Stomach (tissue), 9 donors: Measurements from ENCODE around the gene HLA-DRB5. TPM values are rescaled to one million over a fixed set of nuclear protein-coding genes. Genes with fewer than 3 reads are reported as not detected.
"Not testable (repeated sequence)": the region's sequence is repeated elsewhere in the genome, so short reads cannot be mapped to it uniquely, and the experiment has no call there.

Source experiments
- DNase-seq, 2 donors: peaks; one replicate each; pipeline versions ENCODE4 v3.0.0 to v3.0.0-alpha.2; 2013 to 2019
- H3K27ac ChIP-seq, 5 donors: fragments of 200-600 bp in 4 of 5; sonication (generic) in 4 of 5; one replicate each; pipeline ENCODE4 v1.5.1; 2013 to 2019; ENCODE audit warnings: mild to moderate bottlenecking in 1 of 5, moderate library complexity in 1 of 5
- H3K27me3 ChIP-seq, 3 donors: fragments of 200-600 bp; sonication (generic); one replicate each; pipeline ENCODE4 v1.5.1; 2017 to 2019; ENCODE audit warnings: mixed run types in 1 of 3
- H3K36me3 ChIP-seq, 4 donors: fragments of 200-600 bp; sonication (generic); 1 replicate in 3 of 4; 2 replicates in 1 of 4; pipeline ENCODE4 v1.5.1; 2016 to 2019
- H3K4me1 ChIP-seq, 4 donors: fragments of 200-600 bp; sonication (generic); one replicate each; pipeline ENCODE4 v1.5.1; 2016 to 2019
- H3K4me3 ChIP-seq, 4 donors: fragments of 200-600 bp; sonication (generic) in 3 of 4; one replicate each; pipeline ENCODE4 v1.5.1; 2016 to 2019; ENCODE audit warnings: mild to moderate bottlenecking in 1 of 4
- H3K9me3 ChIP-seq, 4 donors: fragments of 200-600 bp; sonication (generic); one replicate each; pipeline ENCODE4 v1.5.1; 2016 to 2019
- EP300 ChIP-seq: sonication (generic); formaldehyde crosslinking; IDR thresholded peaks from one replicate; pipeline ENCODE4 v1.6.1; 2017; ENCODE audit warnings: antibody characterized with exemption
- POLR2A ChIP-seq, 4 donors: fragments of 450-650 bp; IDR thresholded peaks; one replicate each; pipeline ENCODE4 v1.6.1; 2016; ENCODE audit warnings: antibody characterized with exemption in 4 of 4, control low read depth in 2 of 4, mild to moderate bottlenecking in 1 of 4, moderate library complexity in 1 of 4
- POLR2AphosphoS5 ChIP-seq, 3 donors: sonication (generic); formaldehyde crosslinking; IDR thresholded peaks; one replicate each; pipeline ENCODE4 v1.6.1; 2016; ENCODE audit warnings: antibody characterized with exemption in 3 of 3
- WGBS, 5 donors: extraction: QIAGEN DNeasy Blood & Tissue Kit in 3 of 5; methylation state at CpG; one replicate each; pipeline versions ENCODE4 v1.1.5 to v1.1.7; 2013 to 2018; 5-methylcytosine and 5-hydroxymethylcytosine counted together
- intact Hi-C: fragments of 100-400 bp; cut with DNase I; formaldehyde crosslinking; loops from one replicate; pipeline ENCODE4 v1.15.1; 2023; ENCODE audit warnings: low total_unique reads
- polyA plus RNA-seq, 3 donors: library from polyadenylated mRNA; stranded (reverse); fragments of 200-250 nt; gene quantifications; one replicate each; pipeline ENCODE4 v1.2.3, GENCODE V29; 2013
- small RNA-seq, 4 donors: library from RNA; depleted of rRNA; stranded (forward); fragments of <200 nt; gene quantifications; one replicate each; pipeline ENCODE3, GENCODE V24; 2016
- total RNA-seq, 5 donors: library from RNA; depleted of rRNA; stranded (reverse); fragments of >200 nt; gene quantifications; one replicate each; pipeline versions ENCODE4 v1.1.0 to v1.2.3, GENCODE V29; 2014 to 2016
- TF ChIP-seq, protein P1 (sequence below), 7 experiments: fragments of 450-650 bp in 4 of 7; fragments of 200-600 bp in 3 of 7; sonication (generic) in 3 of 7; IDR thresholded peaks; one replicate each; pipeline ENCODE4 v1.5.1; 2016 to 2019; ENCODE audit warnings: antibody characterized with exemption in 7 of 7, control low read depth in 2 of 7, mild to moderate bottlenecking in 1 of 7
- donor health status: healthy with polysubstance abuse.
- donor health status: Bipolar disorder and iron deficiency.
- donor health status: healthy.

The HLA-DRB5 gene
- total and polyA plus RNA-seq, 8 donors, result 0.37 to 39.1 (median 3.6) TPM; not detected in 3

DNA sequence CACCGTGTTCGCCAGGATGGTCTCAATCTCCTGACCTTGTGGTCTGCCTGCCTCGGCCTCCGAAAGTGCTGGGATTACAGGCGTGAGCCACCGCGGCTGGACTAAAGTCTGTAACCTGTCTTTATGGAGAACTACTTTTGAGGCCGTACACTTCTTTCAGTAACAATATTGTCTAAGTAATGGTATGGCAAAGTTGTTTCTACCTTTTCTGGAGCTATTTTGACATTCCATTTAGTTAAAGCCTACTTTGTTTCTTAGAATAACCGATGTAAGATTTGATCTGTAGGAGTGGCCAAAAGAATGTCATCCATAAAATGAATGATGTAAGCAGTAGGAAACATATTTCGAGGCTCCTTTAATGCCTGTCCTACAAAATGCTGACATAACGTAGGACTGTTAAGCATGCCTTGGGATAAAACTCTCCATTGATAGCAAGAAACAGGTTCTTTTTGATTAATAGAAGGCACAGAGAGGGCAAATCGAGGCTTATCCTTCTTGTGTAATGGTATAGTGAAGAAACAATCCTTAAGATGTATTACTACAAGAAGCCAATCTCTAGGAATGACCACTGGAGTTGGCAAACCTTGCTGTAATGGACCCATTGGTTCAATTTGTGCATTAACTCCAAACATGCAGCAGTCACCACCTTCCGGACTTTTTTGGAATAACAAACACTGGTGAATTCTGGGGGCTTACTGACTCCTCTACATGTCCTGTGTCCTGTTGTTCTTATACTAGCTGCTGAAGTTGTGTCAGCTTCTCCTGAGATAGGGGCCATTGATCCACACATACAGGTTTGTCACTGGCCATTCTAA lies 54.5 kb downstream of the HLA-DRB5 start:
- peaks cover 0 to 4% (median 0%) of the 10 kb centered on the region in 3 donors for H3K27me3 ChIP-seq
- intact Hi-C loops, result no loop called here
- H3K9me3 ChIP-seq, result peaks cover 0 to 12% (median 0%) of the 10 kb centered on the region in 4 donors
- DNase-seq, result no peak
- TF ChIP-seq EP300 (no peak), POLR2A (IDR thresholded peaks at IDR 0.05) (no peak), POLR2AphosphoS5 (IDR thresholded peaks at IDR 0.05) (no peak)
- TF ChIP-seq, protein P1, sequence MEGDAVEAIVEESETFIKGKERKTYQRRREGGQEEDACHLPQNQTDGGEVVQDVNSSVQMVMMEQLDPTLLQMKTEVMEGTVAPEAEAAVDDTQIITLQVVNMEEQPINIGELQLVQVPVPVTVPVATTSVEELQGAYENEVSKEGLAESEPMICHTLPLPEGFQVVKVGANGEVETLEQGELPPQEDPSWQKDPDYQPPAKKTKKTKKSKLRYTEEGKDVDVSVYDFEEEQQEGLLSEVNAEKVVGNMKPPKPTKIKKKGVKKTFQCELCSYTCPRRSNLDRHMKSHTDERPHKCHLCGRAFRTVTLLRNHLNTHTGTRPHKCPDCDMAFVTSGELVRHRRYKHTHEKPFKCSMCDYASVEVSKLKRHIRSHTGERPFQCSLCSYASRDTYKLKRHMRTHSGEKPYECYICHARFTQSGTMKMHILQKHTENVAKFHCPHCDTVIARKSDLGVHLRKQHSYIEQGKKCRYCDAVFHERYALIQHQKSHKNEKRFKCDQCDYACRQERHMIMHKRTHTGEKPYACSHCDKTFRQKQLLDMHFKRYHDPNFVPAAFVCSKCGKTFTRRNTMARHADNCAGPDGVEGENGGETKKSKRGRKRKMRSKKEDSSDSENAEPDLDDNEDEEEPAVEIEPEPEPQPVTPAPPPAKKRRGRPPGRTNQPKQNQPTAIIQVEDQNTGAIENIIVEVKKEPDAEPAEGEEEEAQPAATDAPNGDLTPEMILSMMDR (IDR thresholded peaks at IDR 0.05), result no peak
- no peak overlapping the region for H3K4me3 ChIP-seq
- H3K4me1 ChIP-seq, result no peaks in the 10 kb centered on the region
- H3K36me3 ChIP-seq, result no peaks in the 10 kb centered on the region
- H3K27ac ChIP-seq, result no peak overlapping the region
- WGBS, 5 donors, result 78 to 84% (median 82%) methylated on average over 13 of the region's 13 CpGs

- H3K27me3 ChIP-seq, H3K36me3 ChIP-seq, DNase-seq, H3K4me1 ChIP-seq, H3K4me3 ChIP-seq, intact Hi-C loops: not testable (repeated sequence)
- WGBS, 5 donors, result 44 to 53% (median 52%) methylated on average over 8 to 10 of the region's 10 CpGs
- peaks cover 0 to 11% (median 0%) of the 10 kb centered on the region in 4 donors for H3K9me3 ChIP-seq
- peak overlapping the region in 3 of 5 donors; percentile 22 to 71 (median 41) for H3K27ac ChIP-seq
These were observed 56.4 kb downstream of the HLA-DRB5 start for GRCh38 chr6:32473376-32474348.

DNA sequence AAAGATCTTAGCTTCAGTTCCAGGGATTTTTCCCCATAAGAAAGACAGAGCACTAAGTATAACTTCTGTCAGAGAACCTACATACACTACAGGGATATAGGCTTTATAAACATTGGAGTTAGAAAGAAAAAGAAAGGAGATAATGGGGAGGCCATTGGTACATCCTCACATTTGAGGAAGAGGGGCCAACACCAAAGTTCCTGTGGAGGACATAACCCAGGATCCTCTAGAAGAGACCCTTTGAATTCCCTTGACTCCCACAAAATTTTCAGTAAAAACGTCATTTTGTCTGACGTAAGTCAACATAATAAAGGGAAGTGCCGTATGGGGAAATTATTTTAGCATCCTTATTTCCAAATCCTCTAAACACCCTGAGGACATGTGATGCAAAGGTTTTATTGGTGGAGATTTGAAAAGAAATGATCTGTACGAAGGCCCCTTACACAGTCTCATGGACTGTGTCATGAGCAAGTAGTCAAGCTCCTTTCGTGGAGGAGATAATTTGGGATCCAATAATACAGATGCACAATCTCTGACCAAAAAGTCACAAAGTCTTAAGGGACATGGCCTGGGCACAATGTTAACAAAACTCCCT lies 57.2 kb downstream of the HLA-DRB5 start:
- TF ChIP-seq, protein P1 (IDR thresholded peaks at IDR 0.05), result no peak
- TF ChIP-seq EP300, result no peak
- TF ChIP-seq POLR2A (IDR thresholded peaks at IDR 0.05), result no peak
- no peak for TF ChIP-seq POLR2AphosphoS5 (IDR thresholded peaks at IDR 0.05)
- no peaks in the 10 kb centered on the region for H3K4me1 ChIP-seq
- 61 to 80% (median 66%) methylated on average over 5 of the region's 5 CpGs for WGBS, 5 donors
- H3K36me3 ChIP-seq, result no peaks in the 10 kb centered on the region
- DNase-seq, result no peak
- no peak overlapping the region for H3K4me3 ChIP-seq
- peaks cover 0 to 4% (median 0%) of the 10 kb centered on the region in 3 donors for H3K27me3 ChIP-seq
- intact Hi-C loops, result no loop called here
- H3K9me3 ChIP-seq, result peaks cover 0 to 3% (median 0%) of the 10 kb centered on the region in 4 donors
- peak overlapping the region in 2 of 5 donors; percentile 22 to 71 for H3K27ac ChIP-seq

DNA sequence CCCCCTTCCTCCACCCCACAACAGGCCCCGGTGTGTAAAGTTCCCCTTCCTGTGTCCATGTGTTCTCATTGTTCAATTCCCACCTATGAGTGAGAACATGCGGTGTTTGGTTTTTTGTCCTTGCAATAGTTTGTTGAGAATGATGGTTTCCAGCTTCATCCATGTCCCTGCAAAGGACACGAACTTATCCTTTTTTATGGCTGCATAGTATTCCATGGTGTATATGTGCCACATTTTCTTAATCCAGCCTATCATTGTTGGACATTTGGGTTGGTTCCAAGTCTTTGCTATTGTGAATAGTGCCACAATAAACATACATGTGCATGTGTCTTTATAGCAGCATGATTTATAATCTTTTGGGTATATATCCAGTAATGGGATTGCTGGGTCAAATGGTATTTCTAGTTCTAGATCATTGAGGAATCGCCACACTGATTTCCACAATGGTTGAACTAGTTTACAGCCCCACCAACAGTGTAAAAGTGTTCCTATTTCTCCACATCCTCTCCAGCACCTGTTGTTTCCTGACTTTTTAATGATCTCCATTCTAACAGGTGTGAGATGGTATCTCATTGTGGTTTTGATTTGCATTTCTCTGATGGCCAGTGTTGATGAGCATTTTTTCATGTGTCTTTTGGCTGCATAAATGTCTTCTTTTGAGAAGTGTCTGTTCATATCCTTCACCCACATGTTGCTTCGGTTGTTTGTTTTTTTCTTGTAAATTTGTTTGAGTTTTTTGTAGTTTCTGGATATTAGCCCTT lies 62.2 kb downstream of the HLA-DRB5 start:
- H3K9me3 ChIP-seq, intact Hi-C loops, H3K4me1 ChIP-seq, H3K27ac ChIP-seq, DNase-seq, H3K4me3 ChIP-seq, H3K36me3 ChIP-seq: not testable (repeated sequence)
- peaks cover 0 to 11% (median 0%) of the 10 kb centered on the region in 3 donors for H3K27me3 ChIP-seq
- 29 to 69% (median 53%) methylated on average over 2 to 5 of the region's 5 CpGs for WGBS, 5 donors

Small RNA genes within 50 kb of the gene (small RNA-seq; reads per million reads assigned to genes)
- 0 reads per million in 4 donors for gene RNU1-61P

Other genes starting within 250 kb of the HLA-DRB5 start
- not detected for gene TSBP1, start 158.4 kb downstream of the HLA-DRB5 start, total RNA-seq
- gene TSBP1, start 158.4 kb downstream of the HLA-DRB5 start, polyA plus RNA-seq, result not detected
- not detected for gene BTNL2, start 123.1 kb downstream of the HLA-DRB5 start, total RNA-seq
- not detected for gene BTNL2, start 123.1 kb downstream of the HLA-DRB5 start, polyA plus RNA-seq
- gene HLA-DRA, start 90.4 kb downstream of the HLA-DRB5 start, total RNA-seq, result 100 to 1,000 TPM in 2 of 5 donors, 10 to 100 TPM in 3; 25.8 to 252 (median 84.6) TPM
- 100 to 1,000 TPM in 1 of 3 donors, 10 to 100 TPM in 2; 89.7 to 219 (median 95.8) TPM for gene HLA-DRA, start 90.4 kb downstream of the HLA-DRB5 start, polyA plus RNA-seq
- gene HLA-DRB1, start 59.6 kb upstream of the HLA-DRB5 start, total RNA-seq, result 10 to 100 TPM in 4 of 5 donors, 1 to 10 TPM in 1; 4.1 to 47.1 (median 25.3) TPM
- 100 to 1,000 TPM in 1 of 3 donors, 10 to 100 TPM in 2; 23.0 to 111 (median 23.1) TPM for gene HLA-DRB1, start 59.6 kb upstream of the HLA-DRB5 start, polyA plus RNA-seq
- 1 to 10 TPM in 2 of 5 donors, not detected in 3; 1.1 to 6.4 TPM for gene HLA-DQA1, start 107.1 kb upstream of the HLA-DRB5 start, total RNA-seq
- gene HLA-DQA1, start 107.1 kb upstream of the HLA-DRB5 start, polyA plus RNA-seq, result 10 to 100 TPM in 2 of 3 donors, 1 to 10 TPM in 1; 5.0 to 16.2 (median 12.5) TPM
- 10 to 100 TPM in 1 of 5 donors, 1 to 10 TPM in 2, not detected in 2; 2.0 to 16.8 (median 4.5) TPM for gene HLA-DQB1, start 136.4 kb upstream of the HLA-DRB5 start, total RNA-seq
- 10 to 100 TPM; 26.0 to 94.5 (median 31.8) TPM for gene HLA-DQB1, start 136.4 kb upstream of the HLA-DRB5 start, polyA plus RNA-seq
- gene HLA-DQA2, start 211.1 kb upstream of the HLA-DRB5 start, total RNA-seq, result 1 to 10 TPM in 1 of 5 donors, not detected in 4; 3.3 TPM
- under 1 TPM in 1 of 3 donors, not detected in 2; 0.23 TPM for gene HLA-DQA2, start 211.1 kb upstream of the HLA-DRB5 start, polyA plus RNA-seq
- 1 to 10 TPM in 2 of 5 donors, not detected in 3; 1.1 to 4.9 TPM for gene HLA-DQB2, start 233.2 kb upstream of the HLA-DRB5 start, total RNA-seq
- gene HLA-DQB2, start 233.2 kb upstream of the HLA-DRB5 start, polyA plus RNA-seq, result 1 to 10 TPM in 1 of 3 donors, not detected in 2; 1.6 TPM